CD4-positive, CD25-positive, alpha-beta regulatory T cell (primary cell): ENCODE data around the gene EPAS1. TPM values are rescaled to one million over a fixed set of nuclear protein-coding genes. Genes with fewer than 3 reads are reported as not detected.

Experiments used
- ATAC-seq, 2 donors: fragments of 150-1000 bp; cut with Tn5 transposase; one replicate each; pipeline ENCODE4 v1.10.0; 2021; ENCODE audit warnings: low read depth in 2 of 2, moderate number of reproducible peaks in 2 of 2, moderate library complexity in 1 of 2
- DNase-seq, 3 donors: peaks; one replicate each; pipeline versions ENCODE4 v3.0.0 to v3.0.0-alpha.2; 2012 to 2022; ENCODE audit warnings: mixed read lengths in 1 of 3
- H3K27ac ChIP-seq: one replicate; pipeline ENCODE4 v1.7.0; 2013; ENCODE audit warnings: mild to moderate bottlenecking, low read length; ENCODE audit not compliant: insufficient read depth, poor library complexity, severe bottlenecking
- H3K27me3 ChIP-seq: one replicate; pipeline ENCODE4 v1.7.0; 2013; ENCODE audit warnings: low read length; ENCODE audit not compliant: control insufficient read depth, insufficient read depth
- H3K36me3 ChIP-seq: one replicate; pipeline ENCODE4 v1.7.0; 2013; ENCODE audit warnings: mild to moderate bottlenecking, low read length, moderate library complexity; ENCODE audit not compliant: control insufficient read depth, insufficient read depth
- H3K4me1 ChIP-seq: 2 replicates; pipeline ENCODE4 v1.7.0; 2013; ENCODE audit warnings: mild to moderate bottlenecking, low read length; ENCODE audit not compliant: insufficient read depth, control insufficient read depth, poor library complexity, severe bottlenecking
- H3K4me3 ChIP-seq: one replicate; pipeline ENCODE4 v1.7.0; 2013; ENCODE audit warnings: low read depth, mild to moderate bottlenecking, low read length, moderate library complexity
- H3K9me3 ChIP-seq, 2 experiments: 1 replicate in 1 of 2; 2 replicates in 1 of 2; pipeline ENCODE4 v1.7.0; 2013; ENCODE audit warnings: low read length in 2 of 2, mild to moderate bottlenecking in 1 of 2, moderate library complexity in 1 of 2; ENCODE audit not compliant: control insufficient read depth in 2 of 2
- H3K27ac Mint-ChIP-seq, 3 donors: one replicate each; pipeline ENCODE4 v1.8.0; 2020 to 2022; ENCODE audit warnings: mild to moderate bottlenecking in 3 of 3, mixed read lengths in 3 of 3, moderate library complexity in 2 of 3
- H3K27me3 Mint-ChIP-seq: one replicate; pipeline ENCODE4 v1.8.0; 2022; ENCODE audit warnings: mild to moderate bottlenecking, mixed read lengths
- H3K36me3 Mint-ChIP-seq: one replicate; pipeline ENCODE4 v1.8.0; 2020; ENCODE audit warnings: mixed read lengths
- H3K4me1 Mint-ChIP-seq, 4 donors: one replicate each; pipeline ENCODE4 v1.8.0; 2020 to 2022; ENCODE audit warnings: mixed read lengths in 4 of 4, mild to moderate bottlenecking in 1 of 4
- H3K4me3 Mint-ChIP-seq, 4 donors: one replicate each; pipeline ENCODE4 v1.8.0; 2020 to 2022; ENCODE audit warnings: mild to moderate bottlenecking in 4 of 4, mixed read lengths in 4 of 4, moderate library complexity in 3 of 4
- H3K9me3 Mint-ChIP-seq, 7 donors: one replicate each; pipeline ENCODE4 v1.8.0; 2020 to 2022; ENCODE audit warnings: mixed read lengths in 7 of 7, mild to moderate bottlenecking in 3 of 7, moderate library complexity in 2 of 7
- polyA plus RNA-seq, 4 donors: library from polyadenylated mRNA; unstranded; fragments of 300-500 nt; fragmentation: Illumina TruSeq; gene quantifications; one replicate each; pipeline ENCODE4 v1.2.3, GENCODE V29; 2021
- total RNA-seq: library from RNA; stranded (reverse); gene quantifications from one replicate; pipeline ENCODE4 v1.2.3, GENCODE V29; 2022

The EPAS1 gene
- total and polyA plus RNA-seq, 5 donors from 2014 or later = 0.22 to 4.4 (median 0.31) TPM; not detected in 2

DNA sequence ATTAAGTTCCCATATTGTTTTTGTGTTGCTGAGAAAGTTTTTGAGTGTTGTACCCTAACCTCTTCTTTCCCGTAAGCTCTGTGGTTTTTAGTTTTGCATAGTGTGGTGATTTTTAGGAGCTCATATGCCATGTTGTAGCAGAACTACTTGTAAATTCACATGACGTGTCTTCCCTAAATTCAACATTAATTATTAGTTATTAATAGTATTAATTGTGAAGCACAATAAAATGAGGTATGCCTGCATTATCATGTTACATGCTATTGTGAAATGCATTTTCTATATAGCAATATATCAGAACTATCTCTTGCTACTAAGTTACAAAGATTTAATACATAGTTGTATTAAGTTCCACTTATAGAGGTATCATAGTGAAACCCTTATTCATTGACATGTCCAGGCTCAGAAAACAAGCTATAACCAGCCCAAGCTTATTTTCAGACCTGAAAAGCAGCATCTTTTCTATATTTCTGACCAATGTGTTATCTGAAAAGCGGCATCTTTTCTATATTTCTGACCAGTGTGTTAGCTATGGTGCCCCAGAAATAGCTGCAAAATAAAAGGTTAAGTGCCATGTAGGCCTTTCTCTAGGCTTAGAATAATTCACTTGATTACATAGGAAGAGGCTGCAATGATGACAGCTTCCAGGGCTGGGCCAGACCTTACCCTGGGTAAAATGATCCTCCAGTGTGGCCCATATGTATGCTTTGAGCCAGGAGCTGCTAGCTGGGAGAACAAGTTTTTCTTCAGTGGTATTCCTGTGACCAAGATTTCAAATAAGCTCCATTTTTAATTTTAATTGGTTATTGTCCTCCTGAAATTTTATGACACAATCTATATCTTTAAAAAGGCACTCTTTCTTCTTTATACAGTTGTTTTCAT is 21.6 kb downstream of the EPAS1 start:
- Mint-ChIP-seq H3K4me1 (peaks cover 0 to 5% (median 2%) of the 10 kb centered on the region in 4 donors), H3K36me3 (no peaks in the 10 kb centered on the region)
- no peaks in the 10 kb centered on the region for H3K9me3 ChIP-seq

DNA sequence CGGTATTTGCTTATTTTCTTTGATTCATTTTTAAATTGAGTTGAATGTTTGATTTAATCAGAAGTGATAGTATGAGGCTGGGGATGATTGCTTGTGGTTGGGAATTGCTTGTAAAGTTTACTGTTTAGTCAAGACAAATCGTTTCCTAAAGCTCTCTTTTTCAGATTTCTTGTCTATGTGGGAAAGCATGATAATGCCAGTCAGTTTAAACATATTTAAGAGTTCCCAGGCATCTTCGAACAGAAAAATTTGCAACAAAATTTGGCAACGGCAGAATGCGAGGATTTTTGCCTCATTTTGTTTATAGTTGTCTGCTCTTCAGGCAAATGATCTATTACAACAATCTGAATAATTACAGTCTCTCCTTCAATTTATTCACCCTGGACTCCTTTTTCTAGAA is 22.5 kb downstream of the EPAS1 start:
- Histone ChIP-seq H3K4me3 (no peak overlapping the region), H3K36me3 (no peaks in the 10 kb centered on the region), H3K4me1 (no peaks in the 10 kb centered on the region), H3K9me3 (no peaks in the 10 kb centered on the region), H3K27me3 (peaks cover 2% of the 10 kb centered on the region), H3K27ac (no peak overlapping the region)
- DNase-seq = no peak
- Mint-ChIP-seq H3K36me3 (no peaks in the 10 kb centered on the region), H3K9me3 (no peaks in the 10 kb centered on the region), H3K27ac (no peak overlapping the region), H3K4me3 (no peak overlapping the region), H3K4me1 (peaks cover 0 to 5% (median 2%) of the 10 kb centered on the region in 4 donors), H3K27me3 (peaks cover 9% of the 10 kb centered on the region)
- ATAC-seq = no peak

More for the DNA sequence above, 21.6 kb downstream of the EPAS1 start:
- peaks cover 2% of the 10 kb centered on the region for H3K27me3 ChIP-seq
- Mint-ChIP-seq H3K9me3 (no peaks in the 10 kb centered on the region), H3K4me3 (no peak overlapping the region), H3K27me3 (peaks cover 9% of the 10 kb centered on the region), H3K27ac (no peak overlapping the region)
- no peaks in the 10 kb centered on the region for H3K4me1 ChIP-seq
- no peak for DNase-seq
- no peak for ATAC-seq
- no peak overlapping the region for H3K27ac ChIP-seq
- H3K36me3 ChIP-seq = no peaks in the 10 kb centered on the region
- no peak overlapping the region for H3K4me3 ChIP-seq

DNA sequence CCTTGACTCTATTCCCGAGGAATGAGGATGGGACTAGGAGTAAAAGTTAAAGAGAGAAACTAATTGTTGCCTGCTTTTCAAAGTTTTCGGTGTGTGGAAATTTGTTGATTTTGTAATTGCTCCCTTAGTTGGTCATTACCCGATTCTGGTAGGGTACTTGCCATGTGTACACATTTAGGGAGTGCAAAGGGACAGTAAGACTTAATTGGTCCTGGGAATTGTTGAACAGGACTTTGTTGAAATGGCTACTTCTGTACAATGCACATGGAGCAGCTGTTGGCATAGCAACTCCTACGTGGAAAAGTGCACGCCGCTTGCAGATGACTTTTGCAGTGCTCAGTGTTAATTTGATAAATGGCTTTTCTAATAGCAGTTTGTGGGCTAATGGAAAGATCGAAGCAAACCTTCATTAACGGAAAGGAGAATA is 22.9 kb downstream of the EPAS1 start:
- H3K27ac Mint-ChIP-seq = no peak overlapping the region
- no peak overlapping the region for H3K4me3 Mint-ChIP-seq
- DNase-seq (no peak), ATAC-seq (no peak)
- no peaks in the 10 kb centered on the region for H3K4me1 ChIP-seq
- H3K9me3 ChIP-seq = no peaks in the 10 kb centered on the region
- peaks cover 2% of the 10 kb centered on the region for H3K27me3 ChIP-seq
- peaks cover 9% of the 10 kb centered on the region for H3K27me3 Mint-ChIP-seq
- H3K36me3 Mint-ChIP-seq = no peaks in the 10 kb centered on the region
- H3K4me3 ChIP-seq = no peak overlapping the region
- H3K36me3 ChIP-seq = no peaks in the 10 kb centered on the region
- peaks cover 0 to 5% (median under 1%) of the 10 kb centered on the region in 4 donors for H3K4me1 Mint-ChIP-seq
- H3K27ac ChIP-seq = no peak overlapping the region
- no peaks in the 10 kb centered on the region for H3K9me3 Mint-ChIP-seq

DNA sequence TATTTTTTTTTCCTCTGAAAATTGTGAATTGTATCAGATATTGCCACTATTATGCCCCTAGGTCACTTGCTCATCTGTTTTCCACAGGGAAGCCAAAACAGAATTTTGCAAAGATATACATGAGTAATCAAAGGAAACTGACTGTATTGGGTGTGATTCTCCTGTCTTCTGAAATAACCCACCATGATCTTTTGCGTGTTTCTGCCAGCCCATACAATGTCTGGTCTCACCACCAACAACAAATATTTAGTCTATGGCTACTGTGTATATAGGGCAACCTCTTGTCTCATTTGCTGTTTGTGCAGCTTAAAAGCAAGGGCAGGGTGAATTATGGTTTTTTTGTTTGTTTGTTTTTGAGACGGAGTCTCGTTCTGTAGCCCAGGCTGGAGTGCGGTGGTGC is 26.5 kb downstream of the EPAS1 start:
- Histone ChIP-seq H3K4me1 (no peaks in the 10 kb centered on the region), H3K9me3 (no peaks in the 10 kb centered on the region), H3K27me3 (peaks cover 2% of the 10 kb centered on the region), H3K36me3 (no peaks in the 10 kb centered on the region), H3K4me3 (no peak overlapping the region), H3K27ac (no peak overlapping the region)
- Mint-ChIP-seq H3K4me1 (peaks cover 0 to 2% (median under 1%) of the 10 kb centered on the region in 4 donors), H3K27ac (no peak overlapping the region), H3K36me3 (no peaks in the 10 kb centered on the region), H3K9me3 (no peaks in the 10 kb centered on the region), H3K27me3 (peaks cover 5% of the 10 kb centered on the region), H3K4me3 (no peak overlapping the region)
- DNase-seq = no peak
- no peak for ATAC-seq

DNA sequence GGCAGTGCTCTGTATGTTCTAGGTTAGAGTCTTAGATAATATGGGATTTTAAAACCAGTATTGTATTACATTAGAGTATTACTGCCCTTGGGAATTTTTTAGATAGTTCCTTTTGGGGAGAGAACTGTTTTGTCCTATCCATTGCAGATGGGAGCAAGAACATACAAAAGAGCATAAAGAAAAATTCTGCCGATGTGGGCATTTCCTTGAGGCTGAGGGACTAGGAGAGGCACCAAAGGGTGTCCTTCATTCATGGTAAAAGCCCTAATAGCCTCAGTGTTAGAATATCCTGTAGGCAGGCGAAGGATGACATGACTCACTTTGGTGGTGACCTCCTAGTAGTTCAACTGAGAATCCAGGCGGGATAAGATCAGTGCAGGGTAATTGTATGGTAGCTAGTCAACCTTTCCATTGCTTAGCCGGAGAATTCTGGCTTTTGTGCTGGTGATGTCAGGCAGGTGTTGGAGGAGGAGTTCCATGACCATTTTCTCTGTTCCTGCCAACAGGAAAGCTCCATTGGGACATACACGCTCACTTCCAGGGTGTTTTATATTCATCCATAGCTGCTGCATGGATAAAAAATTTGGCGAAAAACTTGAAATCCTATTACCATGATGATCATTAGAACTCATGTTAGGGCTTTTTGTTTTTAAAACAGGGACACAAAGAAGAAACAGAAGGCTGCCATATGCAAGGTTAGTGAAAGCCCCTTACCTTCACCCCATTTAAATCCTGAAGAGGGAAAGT is 28.1 kb downstream of the EPAS1 start:
- H3K27ac ChIP-seq = no peak overlapping the region
- Mint-ChIP-seq H3K4me3 (no peak overlapping the region), H3K9me3 (no peaks in the 10 kb centered on the region), H3K27ac (no peak overlapping the region), H3K4me1 (peaks cover 0 to 5% (median under 1%) of the 10 kb centered on the region in 4 donors), H3K27me3 (peaks cover 5% of the 10 kb centered on the region), H3K36me3 (no peaks in the 10 kb centered on the region)
- DNase-seq (no peak), ATAC-seq (no peak)
- peaks cover 2% of the 10 kb centered on the region for H3K27me3 ChIP-seq
- no peaks in the 10 kb centered on the region for H3K36me3 ChIP-seq
- H3K4me1 ChIP-seq = no peaks in the 10 kb centered on the region
- no peaks in the 10 kb centered on the region for H3K9me3 ChIP-seq
- no peak overlapping the region for H3K4me3 ChIP-seq

DNA sequence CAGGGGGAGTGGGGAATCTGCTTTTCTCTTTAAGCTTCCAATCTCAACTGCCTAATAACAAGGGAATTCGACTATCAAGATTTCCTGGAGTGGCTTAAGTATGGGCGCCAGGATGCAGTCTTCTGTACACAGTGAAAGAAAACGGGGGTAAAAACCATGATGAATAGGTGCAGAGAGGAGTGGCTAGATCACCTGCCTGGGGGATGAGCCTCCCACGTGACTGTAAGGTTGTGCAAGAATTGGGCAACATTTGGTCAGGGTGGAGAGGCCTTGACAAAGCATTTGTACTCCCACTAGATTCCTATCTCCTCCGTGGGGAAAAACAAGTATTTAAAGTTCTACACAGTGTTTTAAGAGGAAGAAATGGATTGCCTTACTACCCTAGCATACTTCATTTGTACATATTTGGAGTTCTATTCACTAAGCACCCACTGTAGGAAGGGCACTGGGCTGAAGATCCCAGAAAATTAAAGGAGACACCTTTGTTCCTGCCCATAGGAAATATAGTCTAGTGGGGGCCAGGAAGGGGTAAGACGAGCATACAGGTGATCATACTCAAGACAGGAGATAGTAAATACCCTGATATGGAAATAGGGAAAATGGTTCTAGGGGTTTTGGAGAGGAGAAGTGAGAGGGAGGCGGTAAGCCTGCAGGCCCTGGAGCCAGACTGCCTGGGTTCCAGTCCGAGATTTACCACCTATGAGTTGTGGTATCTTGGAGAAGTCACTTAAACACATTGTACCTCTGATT is 29.2 kb downstream of the EPAS1 start:
- no peak for ATAC-seq
- H3K27me3 Mint-ChIP-seq = peaks cover 5% of the 10 kb centered on the region

DNA sequence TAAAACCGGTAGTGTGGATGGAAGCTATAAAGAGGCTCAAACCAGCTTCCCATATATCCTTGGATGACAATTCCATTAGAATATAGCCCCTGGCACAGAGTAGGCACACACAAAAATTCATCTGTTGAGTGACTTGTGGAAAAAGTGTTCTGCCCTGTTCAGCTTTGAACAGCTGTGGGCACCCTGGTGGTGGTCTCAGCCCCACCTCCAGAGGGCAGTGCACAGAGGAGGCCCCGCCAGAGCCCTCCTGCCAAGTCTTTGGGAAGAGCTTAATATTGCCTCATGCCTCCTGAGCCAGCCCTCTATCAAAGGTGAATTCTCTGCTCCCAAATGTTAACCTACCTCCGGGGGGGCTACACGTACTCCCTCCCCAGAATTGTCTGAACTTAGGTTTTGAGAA is 30.4 kb downstream of the EPAS1 start:
- no peak for ATAC-seq
- H3K27me3 Mint-ChIP-seq = no peaks in the 10 kb centered on the region
- no peak overlapping the region for H3K4me3 Mint-ChIP-seq
- Histone ChIP-seq H3K27ac (no peak overlapping the region), H3K36me3 (no peaks in the 10 kb centered on the region), H3K4me3 (no peak overlapping the region), H3K9me3 (no peaks in the 10 kb centered on the region), H3K4me1 (no peaks in the 10 kb centered on the region), H3K27me3 (no peaks in the 10 kb centered on the region)
- peaks cover 0 to 5% (median under 1%) of the 10 kb centered on the region in 4 donors for H3K4me1 Mint-ChIP-seq
- no peak overlapping the region for H3K27ac Mint-ChIP-seq
- no peaks in the 10 kb centered on the region for H3K9me3 Mint-ChIP-seq
- no peaks in the 10 kb centered on the region for H3K36me3 Mint-ChIP-seq
- no peak for DNase-seq

More for the DNA sequence above, 29.2 kb downstream of the EPAS1 start:
- Mint-ChIP-seq H3K36me3 (no peaks in the 10 kb centered on the region), H3K4me3 (no peak overlapping the region), H3K27ac (no peak overlapping the region), H3K9me3 (no peaks in the 10 kb centered on the region), H3K4me1 (peaks cover 0 to 5% (median under 1%) of the 10 kb centered on the region in 4 donors)
- no peaks in the 10 kb centered on the region for H3K4me1 ChIP-seq
- H3K27ac ChIP-seq = no peak overlapping the region
- no peak for DNase-seq
- H3K9me3 ChIP-seq = no peaks in the 10 kb centered on the region
- H3K27me3 ChIP-seq = no peaks in the 10 kb centered on the region
- no peak overlapping the region for H3K4me3 ChIP-seq
- no peaks in the 10 kb centered on the region for H3K36me3 ChIP-seq
